ENCODE measurements around the gene FAM76B. TPM values are rescaled to one million over a fixed set of nuclear protein-coding genes. Genes with fewer than 3 reads are reported as not detected.

Gene FAM76B
- total RNA-seq, 1 donor from 2014 or later, result 33.9 TPM

- H3K4me3 Mint-ChIP-seq (ENCODE audit: unreplicated experiment), result no peak overlapping the region
- peaks cover 16% of the 10 kb centered on the region for H3K4me1 Mint-ChIP-seq (ENCODE audit: low read depth, unreplicated experiment)
- no peak overlapping the region for H3K27ac Mint-ChIP-seq (ENCODE audit: unreplicated experiment)
- TF ChIP-seq CTCF (IDR thresholded peaks at IDR 0.05; ENCODE audit: partially characterized antibody, unreplicated experiment), result no peak
- H3K9me3 Mint-ChIP-seq (ENCODE audit: unreplicated experiment), result no peaks in the 10 kb centered on the region
- no peak for DNase-seq
- no peaks in the 10 kb centered on the region for H3K36me3 Mint-ChIP-seq (ENCODE audit: unreplicated experiment)
- H3K27me3 Mint-ChIP-seq (ENCODE audit: unreplicated experiment), result no peaks in the 10 kb centered on the region
These were observed 6.9 kb upstream of the FAM76B start for GRCh38 chr11:95796501-95796900.

- DNase-seq, result no peak
- Mint-ChIP-seq H3K4me3 (ENCODE audit: unreplicated experiment) (no peak overlapping the region), H3K4me1 (ENCODE audit: low read depth, unreplicated experiment) (peaks cover 18% of the 10 kb centered on the region), H3K27ac (ENCODE audit: unreplicated experiment) (no peak overlapping the region), H3K9me3 (ENCODE audit: unreplicated experiment) (no peaks in the 10 kb centered on the region), H3K36me3 (ENCODE audit: unreplicated experiment) (no peaks in the 10 kb centered on the region), H3K27me3 (ENCODE audit: unreplicated experiment) (no peaks in the 10 kb centered on the region)
- TF ChIP-seq CTCF (IDR thresholded peaks at IDR 0.05; ENCODE audit: partially characterized antibody, unreplicated experiment), result no peak
These were observed 6.2 kb upstream of the FAM76B start for GRCh38 chr11:95795627-95796295.

- H3K4me3 Mint-ChIP-seq (ENCODE audit: unreplicated experiment), result no peak overlapping the region
- H3K9me3 Mint-ChIP-seq (ENCODE audit: unreplicated experiment), result peaks cover 6% of the 10 kb centered on the region
- H3K27me3 Mint-ChIP-seq (ENCODE audit: unreplicated experiment), result peaks cover 2% of the 10 kb centered on the region
- no peak for DNase-seq
- H3K27ac Mint-ChIP-seq (ENCODE audit: unreplicated experiment), result peak overlapping the region; percentile 29
- no peak for TF ChIP-seq CTCF (IDR thresholded peaks at IDR 0.05; ENCODE audit: partially characterized antibody, unreplicated experiment)
- H3K4me1 Mint-ChIP-seq (ENCODE audit: low read depth, unreplicated experiment), result peaks cover 18% of the 10 kb centered on the region
- no peaks in the 10 kb centered on the region for H3K36me3 Mint-ChIP-seq (ENCODE audit: unreplicated experiment)
These were observed 4.5 kb upstream of the FAM76B start for GRCh38 chr11:95794086-95794485.

GRCh38 chr11:95793116-95793515, 3.5 kb upstream of the FAM76B start:
- no peak overlapping the region for H3K27ac Mint-ChIP-seq (ENCODE audit: unreplicated experiment)
- TF ChIP-seq CTCF (IDR thresholded peaks at IDR 0.05; ENCODE audit: partially characterized antibody, unreplicated experiment), result no peak
- peaks cover 6% of the 10 kb centered on the region for H3K9me3 Mint-ChIP-seq (ENCODE audit: unreplicated experiment)
- peaks cover 22% of the 10 kb centered on the region for H3K4me1 Mint-ChIP-seq (ENCODE audit: low read depth, unreplicated experiment)
- no peak for DNase-seq
- H3K4me3 Mint-ChIP-seq (ENCODE audit: unreplicated experiment), result no peak overlapping the region
- no peaks in the 10 kb centered on the region for H3K36me3 Mint-ChIP-seq (ENCODE audit: unreplicated experiment)
- peaks cover 2% of the 10 kb centered on the region for H3K27me3 Mint-ChIP-seq (ENCODE audit: unreplicated experiment)

- TF ChIP-seq CTCF (IDR thresholded peaks at IDR 0.05; ENCODE audit: partially characterized antibody, unreplicated experiment), result no peak
- H3K27me3 Mint-ChIP-seq (ENCODE audit: unreplicated experiment), result peaks cover 2% of the 10 kb centered on the region
- no peak for DNase-seq
- H3K4me3 Mint-ChIP-seq (ENCODE audit: unreplicated experiment), result no peak overlapping the region
- no peaks in the 10 kb centered on the region for H3K36me3 Mint-ChIP-seq (ENCODE audit: unreplicated experiment)
- peaks cover 6% of the 10 kb centered on the region for H3K9me3 Mint-ChIP-seq (ENCODE audit: unreplicated experiment)
- H3K4me1 Mint-ChIP-seq (ENCODE audit: low read depth, unreplicated experiment), result peaks cover 25% of the 10 kb centered on the region
- no peak overlapping the region for H3K27ac Mint-ChIP-seq (ENCODE audit: unreplicated experiment)
These were observed 3.1 kb upstream of the FAM76B start for GRCh38 chr11:95792700-95793099.
